ENCODE measurements around the gene P2RX3. TPM values are rescaled to one million over a fixed set of nuclear protein-coding genes. Genes with fewer than 3 reads are reported as not detected.
"Not testable (repeated sequence)": the region's sequence is repeated elsewhere in the genome, so short reads cannot be mapped to it uniquely, and the experiment has no call there.

The P2RX3 gene
- total RNA-seq, 2 experiments from 2014 or later: not detected

GRCh38 chr11:57294225-57295131 is 43.7 kb upstream of the P2RX3 start:
- no peak for DNase-seq

GRCh38 chr11:57296205-57296604 is 41.9 kb upstream of the P2RX3 start:
- H3K27me3 ChIP-seq (ENCODE audit: control insufficient read depth in 1 of 2, insufficient read depth in 2 of 2, low read length in 2 of 2); intact Hi-C loops (cut with DNase I, micrococcal nuclease); H3K4me3 ChIP-seq (ENCODE audit: low read length); ATAC-seq (ENCODE audit: poor library complexity); H3K27ac ChIP-seq (ENCODE audit: low read depth in 1 of 2, low read length in 2 of 2); H3K4me3 Mint-ChIP-seq; DNase-seq; H3K4me1 ChIP-seq (ENCODE audit: insufficient read depth, low read length); CTCF ChIA-PET; H3K9me3 Mint-ChIP-seq; H3K27ac Mint-ChIP-seq; H3K4me1 Mint-ChIP-seq (ENCODE audit: low read depth); POLR2A ChIA-PET; H3K27me3 Mint-ChIP-seq: not testable (repeated sequence)
- Histone ChIP-seq H3K9me3 (ENCODE audit: control insufficient read depth in 1 of 2, insufficient read depth in 1 of 2, low read length in 2 of 2) (peaks cover 9 to 32% of the 10 kb centered on the region in 2 experiments), H3K36me3 (ENCODE audit: insufficient read depth, low read length) (peaks cover 16% of the 10 kb centered on the region)
- peaks cover 43% of the 10 kb centered on the region for H3K36me3 Mint-ChIP-seq (ENCODE audit: low read depth)

More at GRCh38 chr11:57294225-57295131, 43.7 kb upstream of the P2RX3 start:
- H3K4me3 Mint-ChIP-seq: no peak overlapping the region
- Histone ChIP-seq H3K27ac (ENCODE audit: low read depth in 1 of 2, low read length in 2 of 2) (no peak overlapping the region), H3K9me3 (ENCODE audit: control insufficient read depth in 1 of 2, insufficient read depth in 1 of 2, low read length in 2 of 2) (peaks cover 7 to 15% of the 10 kb centered on the region in 2 experiments), H3K36me3 (ENCODE audit: insufficient read depth, low read length) (no peaks in the 10 kb centered on the region), H3K27me3 (ENCODE audit: control insufficient read depth in 1 of 2, insufficient read depth in 2 of 2, low read length in 2 of 2) (no peaks in the 10 kb centered on the region), H3K4me3 (ENCODE audit: low read length) (no peak overlapping the region), H3K4me1 (ENCODE audit: insufficient read depth, low read length) (no peaks in the 10 kb centered on the region)
- no peak for ATAC-seq (ENCODE audit: poor library complexity)
- intact Hi-C loops (cut with DNase I, micrococcal nuclease): no loop called here
- no peaks in the 10 kb centered on the region for H3K4me1 Mint-ChIP-seq (ENCODE audit: low read depth)
- H3K27me3 Mint-ChIP-seq: peaks cover 19% of the 10 kb centered on the region
- H3K27ac Mint-ChIP-seq: no peak overlapping the region
- ChIA-PET POLR2A (no interaction called here), CTCF (interaction anchor here (0.6 kb wide), 1 partner anchor 992 kb away, joined by 3 read pairs; no protein-coding TSS in a partner anchor)
- H3K36me3 Mint-ChIP-seq (ENCODE audit: low read depth): peaks cover 28% of the 10 kb centered on the region
- H3K9me3 Mint-ChIP-seq: no peaks in the 10 kb centered on the region
- TF ChIP-seq, protein P1, sequence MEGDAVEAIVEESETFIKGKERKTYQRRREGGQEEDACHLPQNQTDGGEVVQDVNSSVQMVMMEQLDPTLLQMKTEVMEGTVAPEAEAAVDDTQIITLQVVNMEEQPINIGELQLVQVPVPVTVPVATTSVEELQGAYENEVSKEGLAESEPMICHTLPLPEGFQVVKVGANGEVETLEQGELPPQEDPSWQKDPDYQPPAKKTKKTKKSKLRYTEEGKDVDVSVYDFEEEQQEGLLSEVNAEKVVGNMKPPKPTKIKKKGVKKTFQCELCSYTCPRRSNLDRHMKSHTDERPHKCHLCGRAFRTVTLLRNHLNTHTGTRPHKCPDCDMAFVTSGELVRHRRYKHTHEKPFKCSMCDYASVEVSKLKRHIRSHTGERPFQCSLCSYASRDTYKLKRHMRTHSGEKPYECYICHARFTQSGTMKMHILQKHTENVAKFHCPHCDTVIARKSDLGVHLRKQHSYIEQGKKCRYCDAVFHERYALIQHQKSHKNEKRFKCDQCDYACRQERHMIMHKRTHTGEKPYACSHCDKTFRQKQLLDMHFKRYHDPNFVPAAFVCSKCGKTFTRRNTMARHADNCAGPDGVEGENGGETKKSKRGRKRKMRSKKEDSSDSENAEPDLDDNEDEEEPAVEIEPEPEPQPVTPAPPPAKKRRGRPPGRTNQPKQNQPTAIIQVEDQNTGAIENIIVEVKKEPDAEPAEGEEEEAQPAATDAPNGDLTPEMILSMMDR (IDR thresholded peaks at IDR 0.05): no peak

- H3K27ac ChIP-seq (ENCODE audit: low read depth in 1 of 2, low read length in 2 of 2): no peak overlapping the region
- H3K27me3 ChIP-seq (ENCODE audit: control insufficient read depth in 1 of 2, insufficient read depth in 2 of 2, low read length in 2 of 2): no peaks in the 10 kb centered on the region
- ChIA-PET POLR2A (no interaction called here), CTCF (no interaction called here)
- Mint-ChIP-seq H3K36me3 (ENCODE audit: low read depth) (peaks cover 53% of the 10 kb centered on the region), H3K4me1 (ENCODE audit: low read depth) (no peaks in the 10 kb centered on the region), H3K9me3 (no peaks in the 10 kb centered on the region), H3K27me3 (no peaks in the 10 kb centered on the region), H3K4me3 (no peak overlapping the region), H3K27ac (no peak overlapping the region)
- peaks cover 16% of the 10 kb centered on the region for H3K36me3 ChIP-seq (ENCODE audit: insufficient read depth, low read length)
- TF ChIP-seq, protein P1 (IDR thresholded peaks at IDR 0.05): no peak
- DNase-seq: no peak
- H3K4me3 ChIP-seq (ENCODE audit: low read length): no peak overlapping the region
- no peak for ATAC-seq (ENCODE audit: poor library complexity)
- no peaks in the 10 kb centered on the region for H3K4me1 ChIP-seq (ENCODE audit: insufficient read depth, low read length)
- intact Hi-C loops (cut with DNase I, micrococcal nuclease): no loop called here
- peaks cover 9 to 41% of the 10 kb centered on the region in 2 experiments for H3K9me3 ChIP-seq (ENCODE audit: control insufficient read depth in 1 of 2, insufficient read depth in 1 of 2, low read length in 2 of 2)
Observed at GRCh38 chr11:57297221-57297620, 40.9 kb upstream of the P2RX3 start.
